Dermis lymphatic vessel endothelial cell (primary cell): ENCODE results near the gene RBM26. TPM values are rescaled to one million over a fixed set of nuclear protein-coding genes. Genes with fewer than 3 reads are reported as not detected.

Experiments used
- total RNA-seq: library from RNA; depleted of rRNA; stranded (reverse); fragments of >200 nt; gene quantifications from 2 replicates; pipeline ENCODE4 v1.2.1, GENCODE V29; 2014

The RBM26 gene, protein sequence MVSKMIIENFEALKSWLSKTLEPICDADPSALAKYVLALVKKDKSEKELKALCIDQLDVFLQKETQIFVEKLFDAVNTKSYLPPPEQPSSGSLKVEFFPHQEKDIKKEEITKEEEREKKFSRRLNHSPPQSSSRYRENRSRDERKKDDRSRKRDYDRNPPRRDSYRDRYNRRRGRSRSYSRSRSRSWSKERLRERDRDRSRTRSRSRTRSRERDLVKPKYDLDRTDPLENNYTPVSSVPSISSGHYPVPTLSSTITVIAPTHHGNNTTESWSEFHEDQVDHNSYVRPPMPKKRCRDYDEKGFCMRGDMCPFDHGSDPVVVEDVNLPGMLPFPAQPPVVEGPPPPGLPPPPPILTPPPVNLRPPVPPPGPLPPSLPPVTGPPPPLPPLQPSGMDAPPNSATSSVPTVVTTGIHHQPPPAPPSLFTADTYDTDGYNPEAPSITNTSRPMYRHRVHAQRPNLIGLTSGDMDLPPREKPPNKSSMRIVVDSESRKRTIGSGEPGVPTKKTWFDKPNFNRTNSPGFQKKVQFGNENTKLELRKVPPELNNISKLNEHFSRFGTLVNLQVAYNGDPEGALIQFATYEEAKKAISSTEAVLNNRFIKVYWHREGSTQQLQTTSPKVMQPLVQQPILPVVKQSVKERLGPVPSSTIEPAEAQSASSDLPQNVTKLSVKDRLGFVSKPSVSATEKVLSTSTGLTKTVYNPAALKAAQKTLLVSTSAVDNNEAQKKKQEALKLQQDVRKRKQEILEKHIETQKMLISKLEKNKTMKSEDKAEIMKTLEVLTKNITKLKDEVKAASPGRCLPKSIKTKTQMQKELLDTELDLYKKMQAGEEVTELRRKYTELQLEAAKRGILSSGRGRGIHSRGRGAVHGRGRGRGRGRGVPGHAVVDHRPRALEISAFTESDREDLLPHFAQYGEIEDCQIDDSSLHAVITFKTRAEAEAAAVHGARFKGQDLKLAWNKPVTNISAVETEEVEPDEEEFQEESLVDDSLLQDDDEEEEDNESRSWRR
- 13.8 and 20.9 TPM in 2 replicates for total RNA-seq

GRCh38 chr13:79405831-79406596 lies at the start of gene RBM26:
TSS of gene RBM26 (minus strand) at chr13:79406255. CDS start at chr13:79405774, 481 bp downstream.

Other genes with a start within 250 kb of the RBM26 start
- gene NDFIP2, start 74.9 kb upstream of the RBM26 start, total RNA-seq, result 29.4 and 34.1 TPM in 2 replicates